Middle frontal gyrus (tissue), 1 donor: ENCODE measurements around the gene CPS1.

ENCODE experiments used
- DNase-seq: peaks from one replicate; pipeline ENCODE4 v3.0.0-alpha.2; 2015; ENCODE audit warnings: low spot score; ENCODE audit errors: extremely low spot score

CPS1 gene

DNA sequence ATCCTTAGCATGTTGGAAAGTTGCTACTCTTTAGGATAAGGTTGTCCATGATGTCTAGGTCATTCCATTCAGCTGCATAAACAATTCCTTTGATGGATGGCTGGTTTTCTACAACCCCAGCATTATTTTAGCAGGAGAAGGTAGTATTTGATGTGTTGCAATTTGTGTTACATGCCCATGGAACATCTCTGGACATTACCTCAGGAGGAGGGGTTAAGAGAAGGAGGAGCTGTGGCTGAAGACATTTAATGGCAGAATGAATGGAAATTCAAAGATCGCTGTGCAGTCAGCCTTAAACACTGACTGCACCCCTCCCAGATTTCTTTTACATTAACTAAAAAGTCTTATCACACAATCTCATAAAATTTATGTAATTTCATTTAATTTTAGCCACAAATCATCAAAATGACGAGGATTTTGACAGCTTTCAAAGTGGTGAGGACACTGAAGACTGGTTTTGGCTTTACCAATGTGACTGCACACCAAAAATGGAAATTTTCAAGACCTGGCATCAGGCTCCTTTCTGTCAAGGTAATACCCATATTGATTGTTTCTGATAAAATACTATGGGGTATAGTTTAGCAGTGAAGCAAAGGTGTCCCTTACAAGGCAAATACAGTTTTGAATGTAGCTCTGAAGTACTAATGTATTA lies at the start of gene CPS1:
Gene CPS1, plus strand, starts transcription at position 271 of the 652 bp plus-strand sequence. Its CDS starts 135 bp downstream, at position 406.
- no peak for DNase-seq

DNA sequence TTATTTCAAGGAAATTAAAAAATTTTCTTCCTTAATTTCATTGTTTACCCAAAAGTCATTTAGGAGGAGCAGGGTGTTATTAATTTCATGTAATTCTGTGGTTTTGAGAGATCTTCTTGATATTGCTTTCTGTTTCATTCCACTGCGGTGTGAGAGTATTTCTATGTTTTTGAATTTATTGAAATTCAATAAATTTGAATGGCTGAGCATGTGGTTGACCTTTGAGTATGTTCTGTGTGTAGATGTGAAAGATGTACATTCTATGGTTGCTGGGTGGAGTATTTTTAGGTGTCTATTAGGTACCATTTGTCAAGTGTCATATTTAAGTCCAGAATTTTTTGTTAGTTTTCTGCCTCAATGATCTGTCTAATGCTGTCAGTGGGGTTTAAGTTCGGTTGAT lies 40.5 kb upstream of the CPS1 start:
- DNase-seq: no peak

DNA sequence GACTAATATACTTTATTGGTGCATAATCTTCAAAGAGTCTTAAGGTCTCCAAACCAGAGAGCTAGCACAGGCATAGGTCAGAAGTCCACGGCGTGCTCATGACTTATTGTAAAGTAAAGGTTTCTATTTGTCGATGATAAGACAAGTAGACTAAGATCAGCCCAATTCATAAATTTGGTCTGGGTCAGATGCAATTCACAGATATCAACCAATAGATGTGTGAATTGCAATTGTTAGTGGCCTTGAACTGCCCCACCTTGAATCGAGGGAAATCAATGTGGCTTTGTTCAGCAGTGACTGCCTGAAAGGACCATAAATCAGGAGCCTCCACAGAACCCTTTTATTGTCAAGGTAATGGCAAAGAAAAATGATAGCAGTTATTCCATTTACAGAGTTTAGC lies 39.1 kb upstream of the CPS1 start:
- DNase-seq: no peak

DNA sequence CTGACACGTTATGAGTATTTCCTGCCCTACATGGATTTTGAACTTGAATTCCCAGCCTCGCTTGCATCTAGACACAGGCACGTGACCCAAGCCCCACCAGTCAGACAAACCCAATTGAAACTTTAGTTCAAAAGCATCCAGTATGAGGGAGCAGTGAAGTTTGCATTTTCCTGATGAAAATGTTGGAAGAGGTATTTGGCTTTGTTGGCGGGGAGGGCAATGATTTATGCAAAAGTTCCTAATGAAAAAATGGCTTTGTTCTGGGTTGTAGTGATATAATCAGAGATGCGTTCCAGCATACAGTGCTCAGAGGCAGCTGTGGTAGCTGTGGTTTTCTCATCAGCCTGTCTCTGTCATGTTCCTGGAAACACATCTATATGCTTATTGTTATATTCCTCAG lies 36.8 kb upstream of the CPS1 start:
- no peak for DNase-seq

DNA sequence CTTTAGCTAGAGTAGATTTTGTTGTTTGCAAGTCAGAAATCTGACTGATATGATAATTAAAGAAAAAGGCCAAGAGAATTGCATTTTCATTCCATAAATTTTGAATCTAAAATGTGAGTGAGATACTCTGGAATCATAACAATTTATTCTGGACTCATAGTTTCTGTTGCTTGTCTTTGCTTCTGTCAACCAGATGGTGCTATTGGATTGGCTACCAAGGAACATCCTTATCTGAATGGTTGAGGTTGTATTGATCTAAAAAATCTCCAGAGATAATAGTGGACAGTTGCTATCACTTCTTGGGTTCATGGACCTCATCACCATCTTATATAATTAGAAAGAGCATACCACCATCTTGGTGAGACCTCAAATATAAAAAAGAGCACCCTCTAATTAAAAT lies 34.0 kb upstream of the CPS1 start:
- DNase-seq: no peak

DNA sequence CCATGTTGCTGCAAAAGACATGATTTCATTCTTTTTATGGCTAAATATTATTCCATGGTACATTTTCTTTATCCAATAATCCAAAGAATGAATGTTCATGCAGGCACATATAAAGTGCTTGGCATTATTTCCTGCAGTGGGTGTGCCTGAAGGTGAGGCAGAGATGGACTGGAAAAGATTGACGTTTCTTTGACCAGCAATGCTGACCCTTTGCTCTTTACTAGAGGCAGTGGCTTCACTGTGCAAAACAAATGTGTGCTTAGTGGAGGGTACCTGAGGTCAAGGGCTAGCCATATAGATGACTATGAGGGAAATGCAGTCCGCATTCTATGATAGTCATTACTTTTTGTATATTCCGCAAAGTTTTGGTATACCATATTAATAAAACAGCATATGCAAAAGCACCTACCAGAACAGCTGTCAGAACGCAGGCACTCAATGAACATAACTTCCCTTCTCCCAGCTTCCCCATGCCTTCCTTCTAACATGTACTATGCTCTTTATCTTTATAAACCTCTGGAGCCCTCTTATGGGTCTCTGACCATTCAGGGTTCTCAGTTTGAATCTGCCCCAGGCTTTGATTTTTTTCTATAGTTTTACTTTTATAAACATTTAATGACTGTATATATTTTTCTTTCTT lies 32.6 kb upstream of the CPS1 start:
- DNase-seq: no peak

DNA sequence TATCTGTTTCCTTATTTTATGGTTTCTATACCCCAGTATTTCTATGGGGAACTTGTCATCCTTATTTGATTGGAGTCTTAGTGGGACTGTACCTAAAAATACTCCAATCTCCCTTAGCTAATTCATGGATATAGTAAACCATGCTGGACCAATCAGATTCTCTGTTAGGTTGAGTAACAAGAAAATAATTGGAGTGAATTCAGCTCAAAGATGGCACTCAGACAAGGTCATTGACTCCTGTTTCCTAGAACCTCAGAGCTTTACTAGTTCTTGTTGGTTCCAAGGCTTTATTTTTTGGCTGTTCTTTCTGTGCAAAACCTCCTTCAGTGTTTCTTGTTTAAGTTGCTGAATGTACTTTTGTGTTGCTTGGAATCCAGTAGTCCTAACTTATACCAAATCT lies 31.9 kb upstream of the CPS1 start:
- no peak for DNase-seq

DNA sequence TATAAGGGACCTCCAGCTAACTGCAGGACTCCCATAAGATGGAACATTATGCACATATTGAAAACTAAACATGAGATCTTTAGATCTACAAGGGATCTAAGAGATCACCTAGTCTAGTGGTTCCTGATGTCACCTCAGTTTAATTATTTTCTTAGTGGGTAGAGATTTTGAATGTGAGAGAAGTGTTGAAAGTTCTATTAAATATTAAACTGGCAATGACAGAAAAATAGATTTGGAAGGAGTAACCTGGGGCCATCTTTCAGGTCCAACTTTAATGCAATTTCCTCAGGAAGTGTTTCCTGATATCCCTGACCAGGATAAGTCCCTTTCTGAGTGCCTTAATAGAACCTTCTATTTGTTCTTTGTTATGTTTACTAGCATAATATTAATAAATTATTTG lies 29.1 kb upstream of the CPS1 start:
- no peak for DNase-seq

DNA sequence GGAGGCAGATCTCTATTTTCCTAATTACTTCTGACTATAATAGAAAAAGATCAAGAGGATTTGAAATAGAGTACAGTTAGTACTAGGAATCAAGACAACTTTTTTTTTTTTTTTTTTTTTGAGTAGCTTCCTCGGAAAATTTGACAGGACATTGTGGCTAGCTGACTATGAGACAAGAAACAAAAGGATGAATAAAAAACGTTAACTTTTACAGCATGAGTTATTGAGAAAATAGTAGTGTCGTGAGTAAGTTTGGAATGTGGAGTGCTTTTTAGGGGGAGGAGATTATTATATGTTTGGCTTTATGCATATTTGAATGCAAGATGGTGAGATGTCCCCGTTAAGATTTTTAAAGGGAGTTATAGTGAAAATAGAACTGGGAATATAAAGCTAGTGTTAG lies 27.7 kb upstream of the CPS1 start:
- DNase-seq: no peak

DNA sequence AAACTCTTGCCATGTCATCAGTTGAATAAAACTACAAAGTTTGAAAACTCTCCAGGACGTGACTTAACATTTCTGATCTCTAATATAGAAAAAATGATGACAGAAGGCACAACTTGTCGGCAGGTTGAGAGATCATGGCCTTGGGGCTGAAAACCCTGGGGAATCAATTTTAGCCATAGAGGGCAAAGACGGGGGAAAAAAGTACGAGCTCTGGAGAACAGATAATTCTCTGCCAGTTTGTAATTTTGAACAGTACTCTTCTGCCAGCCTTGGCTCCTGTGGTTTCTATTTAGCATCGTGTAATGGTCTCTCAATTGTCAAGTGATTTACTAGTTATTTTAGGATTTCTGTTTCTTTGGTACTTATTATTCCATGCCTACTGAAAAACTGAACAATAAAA lies 25.3 kb upstream of the CPS1 start:
- DNase-seq: no peak

DNA sequence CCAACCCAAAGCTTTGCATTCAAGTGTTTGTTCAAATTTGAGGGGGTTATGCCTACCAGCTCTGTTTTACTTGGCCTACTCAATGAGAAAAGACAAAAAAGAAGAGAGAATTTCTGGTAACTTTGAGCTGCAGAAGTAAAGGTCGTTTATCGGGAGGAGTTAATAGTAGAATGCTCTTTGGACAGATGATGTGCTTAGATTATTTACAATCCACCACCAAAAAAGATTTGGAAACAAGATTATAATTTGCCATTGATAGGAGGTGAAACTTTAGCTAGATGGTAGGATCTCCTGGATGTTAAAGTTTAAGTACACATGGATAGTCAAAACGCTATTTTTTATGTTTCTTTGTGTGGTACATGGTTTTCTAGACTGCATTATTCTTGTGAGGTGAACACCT lies 24.9 kb upstream of the CPS1 start:
- DNase-seq: no peak

DNA sequence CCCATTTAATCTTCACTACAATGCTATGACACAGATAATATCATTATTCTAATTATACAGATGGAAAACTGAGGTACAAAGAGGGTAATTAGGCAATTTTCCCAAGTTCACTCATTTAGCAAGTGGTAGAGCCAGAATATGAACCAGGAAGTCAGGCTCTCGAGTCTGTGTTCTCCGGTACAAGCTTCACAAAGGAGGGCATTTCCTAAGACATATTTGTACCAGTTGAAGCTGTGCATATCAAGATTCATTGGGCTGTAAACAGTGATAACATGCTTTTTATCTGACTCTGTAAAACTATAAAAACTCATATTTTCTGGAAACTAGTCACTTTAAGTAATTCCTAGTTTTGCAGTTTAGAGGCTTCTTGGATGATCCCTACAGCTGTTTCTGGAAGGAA lies 23.0 kb upstream of the CPS1 start:
- DNase-seq: no peak

DNA sequence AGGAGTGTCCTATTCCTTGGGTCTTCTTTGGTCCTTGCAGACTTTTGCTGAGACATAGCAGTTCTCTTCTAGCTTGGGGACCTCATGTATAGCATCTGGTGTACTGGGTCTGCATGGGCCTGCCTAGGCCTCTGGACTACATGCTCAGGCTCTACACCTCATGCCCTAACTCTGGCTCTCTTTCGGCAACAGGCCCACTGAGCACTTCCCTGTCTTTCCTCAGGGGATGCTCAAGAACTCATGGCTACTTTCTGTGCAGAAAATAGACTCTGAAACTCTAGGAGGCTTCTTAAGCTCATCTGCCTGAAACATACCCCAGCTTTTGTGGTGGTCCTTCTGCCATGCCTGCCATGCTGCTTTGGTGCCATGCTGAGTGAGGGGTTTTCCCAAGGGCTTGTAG lies 21.5 kb upstream of the CPS1 start:
- no peak for DNase-seq

DNA sequence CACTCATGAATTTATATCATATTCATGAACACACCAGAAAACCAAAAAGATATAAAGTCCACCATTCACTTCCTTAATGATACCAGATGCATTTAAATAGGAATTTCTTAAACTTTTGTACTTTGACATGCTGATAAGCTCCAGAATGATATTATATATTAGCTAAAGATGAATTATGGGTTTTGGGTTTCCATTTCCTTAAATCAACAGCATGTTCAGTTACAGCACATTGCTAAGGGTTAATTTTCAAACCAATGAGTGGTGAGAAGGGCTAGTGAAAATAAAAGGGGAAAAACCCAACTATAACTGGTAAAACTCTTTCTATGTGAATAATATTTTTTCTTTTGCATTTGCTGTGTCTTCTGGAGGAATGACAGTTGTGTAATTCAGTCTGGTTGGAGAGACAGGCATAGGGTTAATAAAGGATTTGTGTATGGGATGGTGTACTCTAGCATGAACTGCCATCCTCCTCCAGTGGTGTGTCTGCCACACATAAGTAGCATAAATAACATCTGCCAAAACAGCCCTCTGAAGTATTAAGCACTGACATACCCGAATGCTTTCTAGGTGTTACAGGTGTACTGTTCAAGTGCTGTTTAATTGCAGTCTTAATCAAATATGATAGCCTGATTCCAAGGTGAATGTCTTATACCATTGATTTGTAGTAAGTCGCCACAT lies 19.3 kb upstream of the CPS1 start:
- no peak for DNase-seq

DNA sequence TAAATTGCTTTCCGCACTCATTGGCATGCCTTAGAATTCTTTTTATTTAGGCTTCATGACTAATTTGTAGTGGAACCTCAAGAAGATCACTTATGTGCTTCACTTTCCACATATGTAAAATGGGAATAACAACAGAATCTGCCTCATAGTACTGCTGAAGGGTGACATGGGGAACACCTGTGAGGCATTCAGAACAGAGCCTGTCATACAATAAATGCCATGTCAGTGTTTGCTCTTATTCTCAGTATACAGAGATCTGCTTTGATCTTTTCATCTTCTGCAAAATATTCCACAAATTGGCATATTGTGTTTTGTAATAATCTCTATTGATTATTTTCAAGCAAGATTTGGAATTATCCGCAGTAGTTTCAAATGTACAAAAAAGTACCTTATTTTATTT lies 17.4 kb upstream of the CPS1 start:
- DNase-seq: no peak

DNA sequence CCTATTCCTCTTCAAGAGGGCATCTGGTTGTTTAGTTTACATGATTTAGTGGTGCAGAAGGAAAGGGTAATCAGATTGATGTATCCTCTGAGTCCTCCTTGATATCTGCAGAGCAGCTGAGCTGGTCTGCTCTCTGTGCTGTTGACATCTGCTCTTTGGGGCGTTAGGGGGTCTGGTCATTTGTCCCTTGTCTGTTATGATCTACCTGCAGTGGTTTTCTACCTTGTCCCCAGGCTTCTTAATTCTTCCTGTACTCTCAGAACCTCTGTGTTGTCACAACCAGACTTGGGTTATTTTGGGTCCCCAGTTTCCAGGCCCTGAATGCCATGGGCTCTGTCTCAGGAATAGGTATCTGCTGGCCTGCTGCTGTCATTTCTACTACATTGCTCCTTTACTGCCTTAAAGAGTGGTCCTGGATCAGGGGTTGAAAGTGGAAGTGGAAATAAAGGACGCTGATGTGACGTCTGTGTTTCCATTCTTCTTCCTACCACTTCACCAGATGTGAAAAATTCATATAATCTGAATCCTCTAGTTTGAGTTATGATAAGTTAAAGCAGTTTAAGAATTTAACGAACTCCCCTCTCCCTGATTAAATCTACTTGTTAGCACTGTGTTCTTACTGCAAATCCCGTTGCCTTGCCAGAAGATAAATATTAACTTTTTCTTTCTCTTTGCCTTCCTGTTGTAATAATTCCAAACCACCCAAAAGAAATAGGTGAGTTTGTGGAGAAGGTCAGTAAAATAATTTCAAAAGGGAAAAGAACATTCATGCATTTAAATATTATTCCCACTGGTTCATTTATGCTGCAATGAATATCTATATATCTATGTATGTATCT lies 16.6 kb upstream of the CPS1 start:
- DNase-seq: no peak

DNA sequence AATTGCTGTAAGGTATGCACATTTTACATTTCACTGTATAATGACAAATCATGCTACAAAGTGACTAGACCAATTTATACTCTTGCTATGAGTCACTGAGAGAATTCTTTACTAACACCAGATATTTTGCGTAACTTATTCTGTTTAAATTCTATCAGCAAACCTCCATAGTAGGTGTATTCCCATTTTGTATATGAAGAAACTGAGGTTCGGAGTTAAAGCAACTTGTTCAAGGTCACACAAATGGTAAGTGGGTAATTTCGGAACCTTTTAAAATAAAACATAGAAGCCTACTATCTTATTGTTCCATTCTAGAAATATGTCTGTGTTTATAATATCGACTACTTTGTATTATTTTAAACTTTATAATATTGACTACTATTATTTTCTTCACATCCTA lies 15.9 kb upstream of the CPS1 start:
- DNase-seq: no peak

DNA sequence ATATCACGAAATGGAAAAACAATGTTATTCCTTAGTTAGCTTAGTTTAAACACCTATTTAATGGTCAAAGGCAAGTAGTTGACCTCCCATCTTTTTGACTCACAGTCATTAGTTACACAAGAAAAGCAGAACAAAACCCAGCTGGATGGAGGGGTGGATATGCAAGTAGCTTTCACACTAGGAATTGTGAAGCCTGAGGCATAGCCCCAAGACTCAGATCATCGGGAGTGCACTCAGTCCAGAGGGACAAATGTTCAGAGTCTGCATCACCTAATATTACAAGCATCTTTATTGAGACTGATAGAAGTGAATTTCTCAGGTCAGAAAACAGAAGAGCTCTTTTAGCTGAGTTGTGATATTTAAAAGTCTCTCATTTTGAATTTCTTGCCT lies 15.5 kb upstream of the CPS1 start:
- DNase-seq: no peak

DNA sequence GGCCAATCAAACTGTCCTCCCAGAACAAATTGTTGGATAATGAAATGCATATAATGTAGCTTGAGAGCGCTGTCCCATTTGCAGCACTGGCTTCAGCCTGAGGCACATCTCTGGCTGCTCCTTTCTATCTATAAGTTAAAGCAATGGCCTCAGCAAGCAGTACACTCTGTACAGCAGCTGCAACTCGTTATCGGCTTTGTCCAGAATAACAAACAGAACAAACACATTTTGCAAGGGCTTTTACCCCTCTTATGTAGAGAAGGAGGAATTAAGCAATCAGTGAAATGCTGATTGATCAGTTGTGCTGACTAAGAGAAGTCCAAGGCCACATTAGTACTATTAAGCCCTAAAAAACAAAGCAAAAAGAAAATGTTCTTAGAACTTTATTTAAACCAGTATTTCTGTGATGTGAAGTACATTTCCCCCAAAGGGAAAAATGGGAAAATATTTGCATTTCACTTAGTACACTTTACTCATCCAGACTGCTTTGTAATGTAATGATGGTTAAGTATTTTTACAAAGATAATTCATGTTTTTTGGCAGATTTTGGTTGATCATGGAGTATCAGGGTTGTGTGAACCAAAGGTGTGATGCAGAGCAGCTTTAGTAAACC lies 15.0 kb upstream of the CPS1 start:
- DNase-seq: no peak

DNA sequence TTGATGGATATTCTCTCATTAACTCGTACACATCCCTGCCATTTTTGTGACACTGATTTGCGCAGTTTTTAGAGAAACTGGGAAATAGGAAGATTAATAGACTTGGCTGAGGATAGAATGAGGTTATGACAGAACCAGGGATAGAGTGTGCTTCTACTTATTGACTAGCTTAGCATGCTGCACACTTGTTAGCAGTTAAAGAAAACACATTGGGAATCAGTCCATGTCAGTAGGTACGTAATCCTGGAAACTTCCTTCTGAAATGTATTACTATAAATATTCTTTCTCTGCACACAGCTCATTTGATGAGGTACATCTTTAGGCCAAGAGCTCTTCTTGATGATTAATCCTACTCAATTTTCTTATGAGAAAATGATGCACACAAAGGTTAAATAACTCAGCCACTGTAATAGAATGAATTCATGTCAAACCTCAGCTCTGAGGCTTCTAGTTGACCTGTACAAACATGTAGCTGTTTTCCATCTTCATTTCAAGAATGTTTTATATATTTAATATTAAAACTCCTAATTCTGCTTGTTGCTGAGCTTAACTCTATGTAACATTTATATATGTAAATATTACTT lies 12.3 kb upstream of the CPS1 start:
- no peak for DNase-seq

DNA sequence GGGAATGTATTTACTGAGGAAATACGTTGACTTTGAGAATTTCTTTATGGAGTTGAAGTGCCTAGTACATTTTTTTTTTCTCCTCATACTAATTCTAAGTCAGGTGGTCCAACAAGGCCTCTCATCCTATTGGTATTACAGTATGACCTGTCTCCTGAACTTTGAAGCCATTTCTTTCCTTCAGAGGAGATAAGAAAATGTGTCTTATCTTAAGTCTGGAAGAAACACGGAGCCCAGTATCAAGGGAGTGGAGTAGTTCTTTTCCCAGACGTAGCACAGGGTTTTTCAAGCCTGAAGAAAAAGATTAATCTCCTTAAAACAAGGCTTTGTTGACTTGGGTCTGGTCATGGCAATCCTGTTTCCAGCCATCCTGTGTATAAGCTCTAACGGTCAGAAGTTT lies 11.6 kb upstream of the CPS1 start:
- no peak for DNase-seq
